Measurements from ENCODE around the gene ATAD5.

GRCh38 chr17:30788918-30789317 lies 42.8 kb upstream of the ATAD5 start:
- TF ChIP-seq CTCF (IDR thresholded peaks at IDR 0.05) (no peak), POLR2A (IDR thresholded peaks at IDR 0.05) (no peak), POLR2AphosphoS5 (IDR thresholded peaks at IDR 0.05) (no peak)

All from prostate gland (tissue), 2 donors.